Measurements from ENCODE around the gene NEDD8.
A peak's percentile ranks its signal among the peaks of the same experiment; 100 is the strongest.
"Not testable (repeated sequence)": the region's sequence is repeated elsewhere in the genome, so short reads cannot be mapped to it uniquely, and the experiment has no call there.

NEDD8 gene

GRCh38 chr14:24245350-24245749 lies 13.2 kb upstream of the NEDD8 start:
- not testable (repeated sequence) for DNase-seq

- no peak for DNase-seq
These were observed 11.2 kb upstream of the NEDD8 start for GRCh38 chr14:24243336-24243836.

- peak; percentile 94 for DNase-seq
These were observed 9.8 kb upstream of the NEDD8 start for GRCh38 chr14:24241829-24242443.

- DNase-seq, result no peak
These were observed 8.1 kb upstream of the NEDD8 start for GRCh38 chr14:24240110-24240918.

GRCh38 chr14:24238527-24239037 lies 6.4 kb upstream of the NEDD8 start:
- DNase-seq, result no peak

GRCh38 chr14:24238123-24238522 lies 6.0 kb upstream of the NEDD8 start:
- DNase-seq, result no peak

- no peak for DNase-seq
These were observed 5.3 kb upstream of the NEDD8 start for GRCh38 chr14:24237463-24237955.

- no peak for DNase-seq
These were observed 4.7 kb upstream of the NEDD8 start for GRCh38 chr14:24236689-24237462.

- no peak for DNase-seq
These were observed 3.9 kb upstream of the NEDD8 start for GRCh38 chr14:24235804-24236688.

- no peak for DNase-seq
These were observed 2.2 kb upstream of the NEDD8 start for GRCh38 chr14:24234095-24235005.

- no peak for DNase-seq
These were observed 1.3 kb upstream of the NEDD8 start for GRCh38 chr14:24233538-24233866.

- no peak for DNase-seq
These were observed 724 bp upstream of the NEDD8 start, which contains the start of gene GMPR2 for GRCh38 chr14:24232645-24233537. Gene GMPR2, plus strand, starts transcription at chr14:24232929. Its CDS starts 325 bp downstream, at chr14:24233254.

GRCh38 chr14:24231263-24232120 lies 675 bp downstream of the NEDD8 start:
- peak; percentile 32 for DNase-seq

- DNase-seq, result no peak
These were observed 3.3 kb downstream of the NEDD8 start for GRCh38 chr14:24228902-24229301.

- DNase-seq, result no peak
These were observed 5.7 kb downstream of the NEDD8 start for GRCh38 chr14:24226473-24226872.

- DNase-seq, result no peak
These were observed 7.5 kb downstream of the NEDD8 start for GRCh38 chr14:24224618-24225071.

GRCh38 chr14:24222987-24223386 lies 9.2 kb downstream of the NEDD8 start:
- not testable (repeated sequence) for DNase-seq

GRCh38 chr14:24219521-24219920 lies 12.6 kb downstream of the NEDD8 start:
- no peak for DNase-seq

- no peak for DNase-seq
These were observed 13.1 kb downstream of the NEDD8 start for GRCh38 chr14:24219080-24219479.

All from CD4-positive, alpha-beta T cell treated with Interleukin-10 for 1 hour (primary cell).